ENCODE measurements around the gene USP22. TPM values are rescaled to one million over a fixed set of nuclear protein-coding genes. Genes with fewer than 3 reads are reported as not detected.
"Not testable (repeated sequence)": the region's sequence is repeated elsewhere in the genome, so short reads cannot be mapped to it uniquely, and the experiment has no call there.

The USP22 gene
- polyA plus RNA-seq, 4 donors = 200 to 245 (median 203) TPM

GRCh38 chr17:20991276-20992037 is 51.4 kb downstream of the USP22 start:
- DNase-seq (ENCODE audit: low read depth in 4 of 4, low spot score in 2 of 4) = no peak

GRCh38 chr17:20989991-20990855 is 52.6 kb downstream of the USP22 start:
- no peak for DNase-seq (ENCODE audit: low read depth in 4 of 4, low spot score in 2 of 4)

DNA sequence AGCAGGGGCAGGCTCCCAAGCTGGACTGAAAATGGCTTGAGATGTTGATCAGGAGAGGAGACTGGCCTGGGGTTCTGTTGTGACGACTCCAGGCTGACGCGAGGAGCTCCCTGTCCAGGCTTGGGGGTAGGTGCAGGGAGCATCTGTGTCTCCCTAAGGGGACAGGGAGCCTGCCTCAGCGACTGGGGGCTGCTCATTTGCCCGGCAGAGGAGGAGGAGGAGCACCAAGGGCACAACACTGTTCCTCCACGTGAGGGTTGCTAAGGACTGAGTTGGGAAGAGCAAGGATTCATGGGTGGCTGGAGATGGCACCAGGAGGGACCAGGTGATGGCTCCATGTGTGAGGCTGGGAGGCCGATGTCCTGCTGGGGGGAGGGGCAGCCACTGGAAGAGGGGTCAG is 53.3 kb downstream of the USP22 start:
- DNase-seq (ENCODE audit: low read depth in 4 of 4, low spot score in 2 of 4) = no peak

DNA sequence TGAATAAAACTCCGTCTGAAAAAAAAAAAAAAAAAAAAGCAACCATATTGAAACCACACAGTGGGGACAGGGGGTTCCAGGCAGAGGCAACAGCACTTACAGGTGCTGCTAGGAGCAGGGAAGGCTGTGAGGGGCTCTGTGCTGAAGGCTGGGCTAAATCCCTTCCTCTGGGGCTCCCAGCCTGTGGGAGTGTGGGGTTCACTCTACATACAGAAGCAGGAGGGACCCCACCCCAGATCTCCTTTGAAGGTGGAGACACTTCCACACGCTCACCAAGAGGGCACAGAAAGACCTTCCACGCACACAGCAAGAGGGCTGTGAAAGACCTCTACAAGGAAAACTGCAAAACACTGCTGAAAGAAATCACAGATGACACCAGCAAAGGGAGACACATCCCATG is 53.9 kb downstream of the USP22 start:
- no peak for DNase-seq (ENCODE audit: low read depth in 4 of 4, low spot score in 2 of 4)

- DNase-seq (ENCODE audit: low read depth in 4 of 4, low spot score in 2 of 4) = no peak
Measured at GRCh38 chr17:20988001-20988636, 54.7 kb downstream of the USP22 start.

DNA sequence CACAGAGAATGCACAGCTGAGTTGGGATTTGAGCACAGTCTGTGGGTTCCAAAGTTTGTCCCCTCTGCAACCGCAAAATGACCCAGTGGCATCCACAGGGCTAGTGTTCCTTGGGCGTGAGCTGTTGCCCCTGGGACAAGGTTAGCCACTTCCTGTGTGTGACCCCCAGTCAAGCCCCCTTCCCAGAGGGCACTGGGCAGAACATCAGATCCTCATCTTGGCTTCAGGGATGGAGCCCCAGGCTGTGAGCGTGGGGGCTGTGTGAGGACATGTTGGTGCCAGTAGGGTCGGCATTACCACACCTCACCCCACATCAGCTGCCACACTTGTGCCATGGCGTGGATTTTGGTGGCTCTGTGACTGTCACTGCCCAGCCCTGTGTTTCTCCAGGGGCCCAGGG is 55.3 kb downstream of the USP22 start:
- no peak for DNase-seq (ENCODE audit: low read depth in 4 of 4, low spot score in 2 of 4)

- DNase-seq (ENCODE audit: low read depth in 4 of 4, low spot score in 2 of 4) = no peak
Measured at GRCh38 chr17:20986767-20987510, 55.9 kb downstream of the USP22 start.

- no peak for DNase-seq (ENCODE audit: low read depth in 4 of 4, low spot score in 2 of 4)
Measured at GRCh38 chr17:20983359-20983637, 59.5 kb downstream of the USP22 start.

- no peak for DNase-seq (ENCODE audit: low read depth in 4 of 4, low spot score in 2 of 4)
Measured at GRCh38 chr17:20982589-20983358, 60.0 kb downstream of the USP22 start.

- no peak for DNase-seq (ENCODE audit: low read depth in 4 of 4, low spot score in 2 of 4)
Measured at GRCh38 chr17:20981046-20981920, 61.5 kb downstream of the USP22 start.

DNA sequence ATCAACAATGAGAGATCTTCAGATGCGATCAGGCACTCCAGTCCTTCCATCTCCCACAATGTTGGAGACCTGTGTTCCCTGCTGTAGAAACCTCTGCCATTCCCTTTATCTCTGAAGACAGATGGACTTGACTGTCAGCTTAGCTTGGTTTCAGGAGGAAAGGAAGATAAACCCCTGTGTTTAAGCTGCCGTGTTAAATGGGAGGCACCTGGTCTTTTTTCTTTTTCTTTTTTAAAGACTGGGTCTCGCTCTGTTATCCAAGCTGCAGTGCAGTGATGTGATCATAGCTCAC is 63.1 kb downstream of the USP22 start:
- no peak for DNase-seq (ENCODE audit: low read depth in 4 of 4, low spot score in 2 of 4)

DNA sequence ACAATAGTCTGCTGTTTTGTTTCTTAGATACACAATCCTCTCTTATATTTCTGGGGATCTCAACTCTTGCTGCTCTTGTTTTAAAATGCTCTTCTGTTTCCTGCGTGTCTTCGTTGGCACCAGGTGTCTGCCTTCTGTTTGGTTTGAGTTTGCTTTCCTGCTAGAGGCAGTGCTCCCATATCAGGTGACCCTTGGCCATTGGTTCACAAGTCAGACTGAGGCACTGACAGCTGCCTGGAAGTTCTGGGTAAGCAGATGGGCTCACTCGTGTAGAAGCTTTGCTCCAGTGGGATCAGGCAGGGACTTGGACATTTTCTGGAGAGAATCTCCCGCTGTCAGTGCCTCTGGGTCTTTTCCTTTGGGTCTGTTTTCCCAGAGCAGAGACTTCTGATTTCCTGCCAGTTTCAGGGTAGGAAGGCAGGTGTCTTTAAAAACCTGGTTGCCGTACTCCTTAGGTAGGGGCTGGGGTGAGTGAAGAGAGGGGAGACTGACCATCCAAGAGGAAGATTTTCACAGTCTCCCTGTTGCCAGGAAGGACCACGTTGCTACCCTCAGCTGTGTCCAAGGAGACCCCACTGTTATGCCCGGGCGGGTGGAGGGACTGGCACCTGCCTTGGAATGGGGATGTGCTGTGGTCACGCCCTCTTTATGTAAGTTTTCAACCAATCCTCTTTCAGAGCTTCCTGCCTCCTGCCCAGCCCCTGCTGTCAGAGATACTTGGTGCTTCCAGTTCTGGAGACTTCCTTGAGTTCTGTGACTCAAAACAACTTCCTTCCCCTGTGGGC is 63.6 kb downstream of the USP22 start:
- not testable (repeated sequence) for DNase-seq (ENCODE audit: low read depth in 4 of 4, low spot score in 2 of 4)

DNA sequence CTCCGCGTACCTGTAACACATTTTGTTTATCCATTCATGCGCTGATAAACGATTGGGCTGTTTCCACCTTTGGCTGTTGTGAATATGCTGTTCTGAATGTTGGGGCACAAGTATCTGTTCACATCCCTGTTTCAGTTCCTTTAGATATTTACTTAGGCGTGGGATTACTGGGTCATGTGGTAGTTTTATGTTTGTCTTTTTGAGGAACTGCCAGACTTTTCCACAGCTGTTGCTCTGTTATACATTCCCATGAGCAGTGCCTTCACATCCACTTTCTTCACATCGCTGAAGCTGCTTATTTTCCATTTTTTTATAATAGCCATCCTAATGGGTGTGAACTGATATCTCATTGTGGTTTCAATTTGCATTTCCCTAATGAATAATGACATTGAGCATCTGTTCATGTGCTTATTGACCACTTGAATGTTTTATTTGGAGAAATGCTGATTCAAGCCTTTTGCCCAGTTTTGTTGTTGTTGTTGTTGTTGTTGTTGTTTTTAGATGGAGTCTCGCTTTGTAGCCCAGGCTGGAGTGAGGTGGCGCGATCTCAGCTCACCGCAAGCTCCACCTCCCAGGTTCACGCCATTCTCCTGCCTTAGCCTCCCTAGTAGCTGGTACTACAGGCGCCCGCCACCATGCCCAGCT is 65.1 kb downstream of the USP22 start:
- not testable (repeated sequence) for DNase-seq (ENCODE audit: low read depth in 4 of 4, low spot score in 2 of 4)

GRCh38 chr17:20975566-20975965 is 67.2 kb downstream of the USP22 start:
- DNase-seq (ENCODE audit: low read depth in 4 of 4, low spot score in 2 of 4) = no peak

DNA sequence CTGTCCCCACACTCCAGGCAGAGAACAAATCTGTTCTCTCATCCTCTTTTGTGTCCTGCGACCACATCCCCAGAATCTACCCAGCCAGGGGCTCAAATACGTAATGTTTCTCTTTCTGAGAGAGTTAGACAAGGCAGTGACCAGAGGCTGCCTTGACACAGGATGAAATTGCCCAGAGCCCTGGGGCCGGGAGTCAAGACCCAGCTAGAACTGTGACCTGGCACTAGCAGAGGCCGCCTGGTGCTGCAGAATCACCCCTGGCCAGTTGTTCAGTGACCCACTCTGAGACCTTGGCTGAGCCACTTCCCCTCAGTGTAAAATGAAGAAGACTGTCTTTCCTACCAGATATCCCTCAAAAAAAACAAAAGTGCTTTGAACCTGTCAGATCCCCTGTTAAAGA is 72.5 kb downstream of the USP22 start:
- no peak for DNase-seq (ENCODE audit: low read depth in 4 of 4, low spot score in 2 of 4)

GRCh38 chr17:20968913-20969616 is 73.7 kb downstream of the USP22 start:
- no peak for DNase-seq (ENCODE audit: low read depth in 4 of 4, low spot score in 2 of 4)

DNA sequence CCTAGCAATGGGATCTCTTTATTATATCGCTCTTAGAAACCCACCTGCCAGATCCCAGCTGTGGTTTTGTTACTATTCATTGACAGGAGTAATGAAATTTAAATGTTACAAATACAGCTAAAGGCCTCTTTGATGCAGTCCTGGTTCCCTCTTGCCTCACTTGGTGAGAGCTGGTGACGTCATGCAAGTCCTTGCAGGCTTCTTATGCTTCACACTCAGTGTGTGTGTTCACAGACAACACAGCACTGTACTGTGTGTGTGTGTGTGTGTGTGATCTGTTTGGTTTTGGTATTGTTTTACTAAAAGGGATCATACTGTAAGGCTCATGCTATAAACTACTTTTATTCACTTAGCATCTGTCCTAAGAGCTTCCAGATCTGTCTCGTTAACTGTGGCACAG is 75.0 kb downstream of the USP22 start:
- DNase-seq (ENCODE audit: low read depth in 4 of 4, low spot score in 2 of 4) = no peak

DNA sequence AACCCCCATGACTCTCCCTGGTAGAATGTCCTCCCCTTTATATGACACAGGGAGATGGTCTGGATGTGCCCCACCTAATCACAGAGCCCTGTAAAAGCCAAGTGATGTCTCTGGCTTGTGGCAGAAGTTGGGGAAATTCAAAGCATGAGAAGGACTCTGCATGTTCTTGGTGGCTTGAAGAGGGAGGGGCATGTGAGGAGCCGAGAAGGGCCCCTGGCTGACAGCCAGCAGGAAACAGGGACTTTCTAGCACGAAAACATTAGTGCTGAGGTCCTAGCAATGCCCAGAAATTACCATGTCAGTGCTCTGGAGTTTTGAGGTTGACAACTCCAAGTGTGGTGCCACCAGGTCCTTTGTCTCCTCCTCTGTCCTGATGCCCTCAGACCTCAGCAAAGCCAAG is 75.9 kb downstream of the USP22 start:
- DNase-seq (ENCODE audit: low read depth in 4 of 4, low spot score in 2 of 4) = no peak

Measured in left renal cortex interstitium (tissue), 4 donors.